Erythroblast (primary cell): ENCODE results near the gene LCE4A.

ENCODE experiments used
- GATA1 ChIP-seq: IDR thresholded peaks from 2 replicates; pipeline ENCODE4 v1.6.1; 2011; ENCODE audit warnings: low read depth, mild to moderate bottlenecking, control low read depth, low read length, moderate library complexity
- POLR2A ChIP-seq: IDR thresholded peaks from 2 replicates; pipeline ENCODE4 v1.6.1; 2011; ENCODE audit warnings: mild to moderate bottlenecking, low read length

GRCh38 chr1:152753586-152753985 lies 45.6 kb downstream of the LCE4A start:
- no peak for TF ChIP-seq GATA1
- no peak for TF ChIP-seq POLR2A
